ENCODE results near the gene TMEM74B.
"Not testable (repeated sequence)": the region's sequence is repeated elsewhere in the genome, so short reads cannot be mapped to it uniquely, and the experiment has no call there.

The TMEM74B gene

DNA sequence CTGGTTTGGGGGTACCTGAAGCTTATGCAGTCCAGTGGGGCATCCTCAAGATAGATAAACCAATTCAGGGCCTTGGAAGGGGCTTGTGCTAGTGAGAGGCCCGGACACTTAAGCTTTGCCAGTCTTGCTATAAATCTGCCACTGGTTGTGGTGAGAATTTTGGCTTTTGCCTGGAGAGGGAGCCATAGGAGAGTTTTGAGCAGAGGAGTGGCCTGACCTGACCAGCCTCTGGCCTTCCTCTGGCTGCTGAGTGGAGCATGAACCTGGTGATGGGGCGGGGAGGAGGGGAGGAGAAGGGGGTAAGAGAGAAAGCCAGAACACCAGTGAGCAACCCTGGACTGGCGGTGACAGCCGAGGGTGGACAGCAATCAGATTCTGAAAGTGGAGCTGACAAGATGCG lies 7.1 kb downstream of the TMEM74B start:
- DNase-seq, result no peak

DNA sequence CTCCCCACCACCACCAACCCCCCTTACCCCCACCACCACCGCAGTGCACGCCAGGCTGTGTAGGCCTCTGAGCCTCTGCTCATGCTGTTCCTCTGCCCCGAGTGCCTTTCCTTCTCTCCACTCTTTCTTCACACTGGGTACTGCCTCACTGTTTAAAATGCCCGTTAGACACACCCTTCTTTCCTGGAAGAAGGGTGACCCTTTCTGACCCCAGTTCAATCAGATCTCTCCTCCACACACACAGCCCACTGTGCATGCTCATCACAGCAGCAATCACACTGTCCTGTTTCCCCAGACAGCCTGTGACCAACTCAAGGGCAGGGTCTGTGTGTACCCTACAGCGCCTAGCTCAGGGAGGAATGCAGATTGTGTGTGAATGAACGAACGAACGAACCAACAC lies 10.0 kb downstream of the TMEM74B start:
- no peak for DNase-seq

DNA sequence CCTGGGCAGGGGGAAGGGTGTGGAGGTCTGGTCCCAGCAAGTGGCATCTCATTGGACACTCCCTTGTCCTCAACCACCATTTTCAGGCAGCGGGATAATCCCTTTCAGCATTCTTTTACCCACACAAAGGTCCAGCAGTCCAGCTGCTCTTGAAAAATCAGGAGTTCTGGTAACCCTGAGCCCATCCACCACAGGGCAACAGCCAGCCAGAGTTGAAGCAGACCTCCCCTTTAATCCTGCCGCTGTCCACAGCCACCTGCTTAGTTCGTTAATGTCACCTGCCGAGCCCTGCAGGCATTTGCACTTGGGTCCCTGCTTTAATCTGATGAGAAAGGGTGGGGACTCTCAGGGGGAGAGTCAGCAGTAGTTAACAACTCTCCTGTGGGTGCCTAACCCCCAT lies 11.1 kb downstream of the TMEM74B start:
- no peak for DNase-seq

DNA sequence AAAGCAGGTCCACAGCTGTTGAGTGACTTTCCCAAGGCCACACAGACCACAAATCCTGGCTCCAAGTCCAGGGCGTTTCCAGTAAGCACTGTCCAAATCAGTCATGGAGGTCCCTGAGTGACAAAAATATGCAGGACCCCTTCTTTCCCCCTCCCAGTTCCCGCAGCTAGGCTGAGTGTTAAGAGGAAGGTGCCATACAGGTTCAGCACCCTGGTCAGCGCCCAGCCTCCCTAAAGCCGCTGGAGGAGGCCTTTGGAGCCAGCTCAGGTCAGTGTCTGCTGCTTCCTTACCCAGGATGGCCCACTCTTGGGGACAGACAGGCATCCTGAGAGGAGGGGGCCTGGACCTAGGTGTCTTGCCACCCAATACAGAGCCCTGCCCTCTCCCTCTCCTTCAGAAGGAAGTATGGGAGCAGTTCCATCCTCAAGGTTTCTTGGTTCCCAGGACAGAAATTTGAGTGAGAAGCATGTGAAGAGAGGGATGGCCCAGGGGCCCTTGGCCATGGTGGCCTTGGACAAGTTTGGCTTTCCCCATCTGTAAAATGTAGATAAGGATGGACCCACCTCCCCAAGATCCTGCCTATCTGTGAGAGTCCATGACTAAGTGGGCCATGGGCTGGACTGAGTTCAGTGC lies 13.2 kb downstream of the TMEM74B start:
- DNase-seq, result peak; percentile 28 to 36

DNA sequence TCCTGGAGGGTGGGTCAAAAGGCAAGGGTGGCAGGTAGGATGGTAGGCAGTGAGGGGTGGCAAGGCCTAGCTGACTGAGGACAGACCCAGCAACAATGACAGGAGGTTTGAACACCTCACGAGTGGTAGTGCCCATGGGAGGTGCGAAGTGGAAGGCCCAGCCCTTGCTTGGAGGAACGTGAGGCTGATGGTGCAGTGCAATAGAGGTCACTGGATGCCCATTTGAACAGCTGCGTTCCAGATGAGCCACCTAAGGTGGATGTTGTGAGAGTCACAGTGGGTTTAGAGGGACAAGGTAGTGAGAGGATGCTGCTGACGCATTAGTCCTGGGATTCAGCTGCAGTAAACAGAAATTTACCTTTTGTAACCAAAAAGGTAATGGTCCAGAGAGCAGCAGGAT lies 15.6 kb downstream of the TMEM74B start:
- no peak for DNase-seq

DNA sequence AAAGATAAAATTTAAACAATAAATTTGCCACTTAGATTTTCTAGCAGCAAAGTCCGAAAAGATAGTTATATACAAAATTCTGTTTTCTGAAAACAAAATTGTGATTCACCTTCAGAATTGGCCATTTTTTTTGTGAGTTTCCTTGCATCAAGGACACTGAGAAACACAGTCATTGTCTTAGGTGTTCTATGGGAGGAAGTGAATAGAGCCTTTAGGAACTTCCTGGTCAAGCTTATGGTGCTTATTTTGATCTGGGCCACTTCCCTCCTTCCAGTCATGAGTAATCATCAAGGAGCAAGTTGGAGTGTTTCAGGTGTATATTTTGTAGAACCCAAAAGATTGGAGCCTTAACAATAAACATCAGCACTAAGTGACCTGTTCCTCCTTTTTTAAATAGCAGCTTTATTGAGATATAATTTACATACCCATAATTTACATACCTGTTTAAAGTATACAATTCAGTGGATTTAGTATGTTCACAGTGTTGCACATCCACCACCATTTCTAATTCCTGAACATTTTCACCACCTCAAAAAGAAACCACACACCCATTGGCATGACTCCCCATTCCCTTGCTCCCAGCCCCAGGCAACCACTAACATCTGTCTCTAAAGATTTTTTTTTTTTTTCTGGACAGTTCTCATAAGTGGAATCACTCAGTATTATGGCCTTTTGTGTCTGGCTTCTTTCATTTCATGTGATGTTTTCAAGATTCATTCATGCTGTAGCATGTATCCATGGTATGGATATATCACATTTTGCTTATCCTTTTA lies 17.6 kb downstream of the TMEM74B start:
- no peak for DNase-seq

DNA sequence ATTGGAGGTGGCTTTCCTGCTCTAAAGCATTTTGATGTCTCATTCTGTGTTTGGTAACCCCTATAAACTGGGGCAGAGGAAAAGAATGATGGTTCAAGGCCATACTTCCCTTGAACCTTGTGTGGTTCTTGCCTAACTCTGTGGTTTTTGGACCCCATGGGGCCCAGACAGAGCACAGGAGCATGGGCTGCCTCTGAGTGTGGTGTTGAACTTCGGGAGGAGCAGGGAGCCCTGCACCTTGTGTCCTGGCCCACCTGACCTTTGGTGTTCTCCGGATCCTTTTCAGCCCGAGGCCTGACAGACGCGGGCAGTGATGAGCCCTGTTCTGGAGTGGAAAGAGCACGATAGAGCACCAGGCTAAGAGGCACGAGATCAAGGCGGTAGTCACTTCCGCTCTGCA lies 18.8 kb downstream of the TMEM74B start:
- DNase-seq, result no peak

DNA sequence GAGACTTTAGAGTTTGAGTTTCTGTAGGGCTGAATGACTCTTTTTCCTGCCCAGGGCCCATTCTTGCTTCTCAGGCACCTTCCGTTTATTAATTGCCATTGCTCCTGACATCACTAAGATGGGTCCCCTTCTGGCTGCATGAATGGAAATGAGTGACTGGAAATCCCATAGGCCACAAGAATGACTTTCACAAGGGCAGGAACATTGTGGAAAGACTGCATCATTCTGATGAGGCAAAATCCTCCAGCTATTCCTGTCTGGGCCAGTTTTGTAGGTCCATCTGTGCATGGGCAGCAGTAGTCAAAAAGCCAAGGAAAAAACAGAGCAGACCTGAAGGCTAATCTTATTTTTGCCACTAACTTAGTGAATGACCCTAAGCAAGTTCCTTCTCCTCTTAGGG lies 19.3 kb downstream of the TMEM74B start:
- DNase-seq, result no peak

DNA sequence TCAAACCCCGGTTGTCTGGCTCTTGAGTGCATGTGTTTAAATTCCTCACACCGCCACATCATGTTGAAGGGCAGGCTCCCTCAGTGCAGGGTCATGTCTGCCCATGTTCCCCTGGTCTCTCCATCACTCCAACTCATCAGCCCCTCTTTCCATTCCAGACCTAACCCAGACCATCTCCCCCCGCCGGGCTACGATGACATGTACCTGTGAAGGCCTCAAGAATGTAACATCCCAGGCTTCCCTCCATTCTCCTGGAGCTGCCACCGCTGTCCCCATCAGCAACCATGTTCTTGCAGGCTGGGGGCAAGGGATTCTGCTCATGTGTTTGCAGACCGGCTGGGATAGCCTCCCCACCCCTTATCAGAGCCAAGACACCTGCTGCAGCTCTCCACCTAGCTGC lies 19.9 kb downstream of the TMEM74B start:
- no peak for DNase-seq

DNA sequence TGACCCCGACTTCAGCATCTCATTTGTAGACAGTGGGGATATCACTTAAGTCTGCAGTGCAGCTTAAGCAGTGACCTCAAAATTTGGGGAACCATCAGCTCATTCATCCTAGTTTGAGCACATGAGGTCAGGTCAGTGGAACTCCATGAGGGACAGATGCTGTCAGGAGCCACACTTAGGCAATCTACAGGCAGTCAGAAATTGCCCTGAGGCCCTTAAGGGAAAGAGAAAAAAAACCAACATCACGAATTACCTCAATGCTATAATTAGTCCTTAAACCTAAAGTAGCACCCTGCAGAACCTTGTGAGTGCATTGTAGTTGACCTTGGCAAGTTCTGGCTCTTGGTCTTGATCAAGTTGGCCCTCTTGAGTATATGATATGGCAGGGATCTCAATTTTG lies 21.1 kb downstream of the TMEM74B start:
- DNase-seq, result no peak

DNA sequence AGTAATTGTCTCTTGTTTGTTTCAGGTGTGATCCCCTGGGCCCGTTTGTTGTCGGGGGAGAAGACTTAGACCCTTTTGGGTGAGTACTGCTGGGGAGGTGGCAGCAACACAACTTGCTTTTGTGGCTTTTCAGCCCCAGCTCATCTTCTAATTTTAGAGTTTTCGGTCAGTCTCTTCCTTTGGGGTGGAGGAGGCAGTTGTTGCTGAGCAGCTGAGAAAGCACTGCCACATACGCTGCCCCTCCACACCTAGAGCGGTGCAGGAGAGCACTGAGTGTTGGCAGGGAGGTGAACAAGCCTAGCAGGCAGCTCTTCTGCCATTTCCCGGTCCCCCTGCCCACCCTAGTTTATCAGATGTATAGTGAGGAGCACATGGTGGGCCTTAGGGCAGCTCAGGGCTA lies 21.7 kb downstream of the TMEM74B start:
- DNase-seq, result no peak

DNA sequence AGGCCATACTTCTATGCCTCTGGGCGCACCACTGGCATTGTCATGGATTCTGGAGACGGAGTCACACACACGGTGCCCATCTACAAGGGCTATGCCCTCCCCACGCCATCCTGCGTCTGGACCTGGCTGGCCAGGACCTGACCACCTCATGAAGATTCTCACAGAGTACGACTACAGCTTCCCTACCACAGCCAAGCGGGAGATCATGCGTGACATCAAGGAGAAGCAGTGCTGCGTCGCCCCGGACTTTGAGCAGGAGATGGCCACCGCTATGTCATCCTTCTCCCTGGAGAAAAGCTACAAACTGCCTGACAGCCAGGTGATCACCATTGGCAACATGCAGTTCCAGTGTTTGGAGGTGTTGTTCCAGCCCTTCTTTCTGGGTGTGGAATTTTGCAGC lies 23.8 kb downstream of the TMEM74B start:
- DNase-seq, result no peak

DNA sequence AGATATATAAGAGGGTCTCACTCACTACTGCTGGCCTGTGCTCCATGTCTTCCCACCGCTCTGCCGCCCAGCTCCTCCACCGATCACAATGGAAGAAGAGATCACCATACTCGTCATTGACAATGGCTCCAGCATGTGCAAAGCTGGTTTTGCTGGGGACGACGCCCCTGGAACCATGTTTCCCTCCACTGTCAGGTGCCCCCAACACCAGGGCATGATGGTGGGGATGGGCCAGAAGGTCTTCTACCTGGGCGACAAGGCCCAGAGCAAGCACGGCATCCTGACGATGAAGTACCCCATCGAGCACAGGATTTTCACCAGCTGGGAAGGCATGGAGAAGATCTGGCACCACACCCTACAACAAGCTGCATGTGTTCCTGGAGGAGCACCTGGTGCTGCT lies 24.3 kb downstream of the TMEM74B start:
- no peak for DNase-seq

DNA sequence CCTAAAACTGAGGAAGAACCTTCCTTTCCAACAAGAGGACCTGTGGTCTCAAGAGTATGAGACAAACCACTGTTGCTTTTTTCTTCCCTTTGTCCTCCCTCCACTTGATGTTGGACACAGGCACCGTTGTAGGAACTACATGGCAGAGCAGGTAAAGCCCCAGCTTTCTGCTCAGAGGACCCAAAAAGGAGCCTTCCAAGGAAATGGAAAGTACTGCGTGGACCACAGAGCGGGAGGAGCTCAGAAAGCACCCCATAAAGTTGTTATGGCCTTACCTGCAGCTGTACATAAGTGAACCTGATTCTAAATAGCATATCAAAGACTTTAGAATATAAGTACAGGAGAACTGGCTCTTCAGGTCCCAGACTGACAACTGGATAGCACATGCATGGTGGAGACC lies 29.4 kb downstream of the TMEM74B start:
- DNase-seq, result no peak

DNA sequence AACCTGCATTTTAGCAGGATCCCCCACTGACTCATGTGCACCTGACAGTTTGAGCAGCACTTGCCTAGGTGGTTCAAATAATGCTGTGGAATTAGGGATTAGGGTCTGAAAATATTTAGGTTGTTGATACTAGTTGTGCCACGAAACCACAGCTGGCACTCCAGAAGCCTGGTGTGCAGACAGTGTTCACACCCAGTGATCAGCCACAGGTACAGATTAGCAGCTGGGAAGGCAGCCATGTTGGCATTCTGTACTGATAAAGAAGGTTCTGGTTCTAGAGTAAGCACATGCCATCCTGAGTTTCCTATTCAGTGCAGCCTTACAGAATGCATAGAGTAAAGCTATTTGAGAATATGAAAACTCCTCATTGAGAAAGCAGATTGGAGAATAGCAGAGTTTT lies 30.1 kb downstream of the TMEM74B start:
- no peak for DNase-seq

DNA sequence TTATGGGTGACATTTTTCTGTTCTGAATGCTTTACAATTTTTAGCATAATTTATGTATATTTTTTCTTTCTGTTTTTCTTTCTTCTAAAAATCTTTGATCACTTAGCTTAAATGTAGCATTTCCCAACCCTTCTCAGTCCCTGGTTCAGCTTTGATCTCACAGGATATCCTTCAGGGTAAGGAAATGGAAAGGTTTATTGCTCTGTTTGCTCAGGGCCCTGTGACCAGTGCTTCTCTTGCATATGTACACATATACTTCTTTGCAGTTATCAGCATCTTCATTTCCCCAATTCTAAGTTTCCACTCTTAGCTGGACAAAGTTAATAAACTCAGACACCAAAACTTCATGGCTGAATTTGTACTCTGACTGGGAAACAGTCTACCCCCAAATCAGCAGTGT lies 30.6 kb downstream of the TMEM74B start:
- no peak for DNase-seq

DNA sequence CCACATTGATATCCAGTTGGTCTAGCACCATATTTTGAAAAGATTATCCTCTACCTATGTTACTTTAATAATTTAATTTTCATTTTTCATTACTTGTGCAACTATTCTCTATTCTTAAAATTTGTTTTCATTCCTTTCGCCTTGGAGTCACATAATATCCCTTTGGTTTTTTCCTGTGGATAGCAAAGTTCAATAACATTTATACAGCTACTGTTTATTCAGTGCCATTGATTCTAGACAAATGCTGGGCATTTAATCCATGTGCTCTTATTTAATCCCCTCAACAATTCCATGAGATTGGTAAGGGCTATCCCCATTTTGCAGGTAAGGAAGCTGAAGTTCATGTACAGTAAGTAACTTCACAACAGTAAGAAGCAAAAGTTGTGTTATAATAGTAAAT lies 33.8 kb downstream of the TMEM74B start:
- DNase-seq, result no peak

DNA sequence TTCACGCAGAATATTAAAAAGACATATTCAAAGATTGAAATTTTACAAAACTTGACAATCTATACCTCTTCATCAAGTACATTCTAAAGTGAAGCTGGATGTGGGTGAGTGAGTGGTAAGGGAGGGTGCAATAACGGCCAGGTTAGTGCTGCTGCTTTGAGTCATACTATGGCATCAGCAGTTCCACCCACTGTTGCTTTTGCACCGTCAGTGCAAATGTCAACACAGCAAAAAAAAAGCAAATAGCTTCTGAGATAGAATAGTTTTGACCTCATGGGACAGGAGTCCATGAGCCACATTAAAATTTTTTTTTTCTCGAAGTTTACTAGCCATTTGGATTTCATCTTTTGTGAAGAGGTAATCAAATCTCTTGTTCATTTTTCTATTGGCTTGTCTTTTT lies 34.6 kb downstream of the TMEM74B start:
- DNase-seq, result peak; percentile 8 to 13

DNA sequence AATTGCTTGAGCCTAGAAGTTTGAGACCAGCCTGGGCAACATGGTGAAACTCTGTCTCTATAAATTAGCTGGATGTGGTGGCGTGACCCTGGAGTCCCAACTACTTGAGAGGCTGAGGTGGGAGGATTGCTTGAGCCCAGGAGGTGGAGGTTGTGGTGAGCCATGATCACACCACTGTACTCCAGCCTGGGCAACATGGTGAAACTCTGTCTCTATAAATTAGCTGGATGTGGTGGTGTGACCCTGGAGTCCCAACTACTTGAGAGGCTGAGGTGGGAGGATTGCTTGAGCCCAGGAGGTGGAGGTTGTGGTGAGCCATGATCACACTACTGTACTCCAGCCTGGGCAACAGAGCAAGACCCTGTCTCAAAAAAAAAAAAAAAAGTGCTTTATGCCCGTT lies 35.0 kb downstream of the TMEM74B start:
- not testable (repeated sequence) for DNase-seq

DNA sequence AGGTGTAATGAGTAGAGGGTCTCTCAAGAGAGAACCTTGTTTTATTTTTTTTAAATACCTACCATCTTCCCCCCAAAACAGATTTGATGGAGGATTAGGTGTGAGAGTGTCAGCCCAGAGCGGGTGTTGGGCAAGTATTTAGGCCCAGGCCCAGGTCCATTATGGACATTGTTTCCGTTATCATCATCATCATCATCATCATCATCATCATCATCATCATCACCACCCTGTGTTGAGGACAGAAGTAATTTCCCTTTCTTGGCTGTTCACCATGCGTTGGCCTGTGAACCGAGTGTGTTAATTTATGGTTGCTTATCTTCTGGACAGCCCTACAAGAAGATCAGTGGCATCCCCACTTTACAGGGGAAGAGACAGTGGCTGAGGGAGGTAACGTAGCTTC lies 37.8 kb downstream of the TMEM74B start:
- no peak for DNase-seq

DNA sequence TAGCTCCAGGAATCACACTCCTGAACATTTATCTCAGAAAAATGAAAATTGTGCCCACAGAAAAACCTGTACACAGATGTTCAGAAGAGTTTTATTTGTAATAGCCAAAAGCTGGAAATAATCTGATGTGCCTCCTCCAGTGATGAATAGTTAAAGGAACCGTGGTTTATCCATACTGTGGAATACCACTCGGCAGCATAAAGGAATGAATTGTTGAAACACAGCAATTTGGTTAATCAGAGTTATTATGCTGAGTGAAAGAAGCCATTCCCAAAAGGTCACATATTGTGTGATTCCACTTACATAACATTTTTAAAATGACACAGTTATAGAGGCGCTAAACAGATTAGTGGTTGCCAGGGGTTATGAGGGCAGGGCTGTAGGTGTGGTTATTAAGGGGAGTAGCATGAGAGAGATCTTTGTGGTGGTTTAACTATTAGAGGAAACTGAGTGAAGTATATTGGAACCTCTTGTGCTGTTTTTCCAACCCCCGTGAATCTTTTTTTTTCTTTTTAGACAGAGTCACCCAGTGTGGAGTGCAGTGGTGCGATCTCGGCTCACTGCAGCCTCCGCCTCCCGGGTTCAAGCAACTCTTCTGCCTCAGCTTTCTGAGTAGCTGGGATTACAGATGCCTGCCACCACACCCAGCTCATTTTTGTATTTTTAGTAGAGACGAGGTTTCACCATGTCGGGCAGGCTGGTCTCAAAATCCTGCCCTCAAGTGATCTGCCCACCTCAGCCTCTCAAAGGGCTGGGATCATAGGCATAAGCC lies 40.2 kb downstream of the TMEM74B start:
- no peak for DNase-seq

DNA sequence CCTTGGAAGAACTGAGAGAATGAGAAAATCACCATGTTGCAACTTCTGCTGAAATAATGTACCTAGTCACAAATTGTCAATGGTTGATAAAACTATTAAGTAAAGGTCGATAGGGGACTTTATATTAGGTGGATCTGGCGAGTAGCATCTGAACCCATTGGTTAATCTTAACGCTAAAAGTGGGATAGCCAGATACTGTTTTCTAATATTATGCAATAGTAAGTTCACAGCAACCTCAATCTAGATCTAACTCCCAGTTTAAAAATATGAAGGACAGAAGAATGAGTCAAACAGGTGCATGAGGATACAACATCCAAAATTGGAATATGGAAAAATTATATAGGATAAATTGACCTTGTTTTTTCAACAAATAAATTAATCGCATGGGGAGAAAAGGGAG lies 47.5 kb downstream of the TMEM74B start:
- no peak for DNase-seq

DNA sequence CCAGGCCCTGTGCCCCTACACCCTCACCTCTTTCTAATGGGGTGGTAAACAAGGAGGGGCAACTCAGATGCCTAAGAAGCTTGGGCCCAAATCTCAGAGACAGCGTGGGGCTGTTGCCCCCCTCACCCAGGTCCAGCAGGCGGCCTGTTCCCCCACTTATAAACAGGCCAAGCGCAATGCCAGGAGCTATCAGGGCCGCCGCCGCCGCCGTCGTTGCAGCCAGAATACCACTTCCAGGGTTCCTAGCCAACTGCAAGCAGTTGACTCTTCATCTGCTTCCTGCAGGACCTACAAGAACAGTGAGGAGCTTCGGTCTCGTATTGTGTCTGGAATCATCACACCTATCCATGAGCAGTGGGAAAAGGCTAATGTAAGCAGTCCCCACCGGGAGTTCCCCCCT lies 49.9 kb downstream of the TMEM74B start:
- no peak for DNase-seq

DNA sequence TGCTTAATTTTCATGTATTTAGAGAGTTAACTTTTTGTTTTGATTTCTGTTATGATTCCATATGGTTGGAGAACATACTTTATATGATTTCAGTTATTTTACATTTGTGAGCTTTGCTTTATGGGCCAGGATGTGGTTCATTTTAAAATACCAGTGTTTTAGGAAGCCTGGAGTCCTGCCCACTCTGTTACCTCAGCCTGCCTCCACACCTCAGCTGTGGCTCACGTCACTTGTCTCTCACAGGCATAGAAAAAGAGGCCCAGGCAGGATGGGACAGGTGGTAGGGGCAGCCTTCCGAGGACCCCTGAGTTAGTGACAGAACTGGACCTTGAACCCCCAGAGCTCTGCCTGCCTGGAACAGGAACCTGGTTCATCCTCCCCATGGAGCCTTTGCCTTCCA lies 50.4 kb downstream of the TMEM74B start:
- DNase-seq, result no peak
